ENCODE results near the gene FADS1. TPM values are rescaled to one million over a fixed set of nuclear protein-coding genes. Genes with fewer than 3 reads are reported as not detected.

The FADS1 gene
- total RNA-seq, 2 donors from 2014 or later: 50.4 to 56.5 TPM

GRCh38 chr11:61837411-61838005 lies 20.7 kb upstream of the FADS1 start:
- Mint-ChIP-seq H3K9me3 (no peaks in the 10 kb centered on the region), H3K27me3 (no peaks in the 10 kb centered on the region), H3K27ac (no peak overlapping the region), H3K4me1 (ENCODE audit: low read depth in 2 of 2) (peaks cover 27 to 30% of the 10 kb centered on the region in 2 donors), H3K4me3 (no peak overlapping the region), H3K36me3 (no peaks in the 10 kb centered on the region)
- DNase-seq (ENCODE audit: low spot score): no peak
- no peak for ATAC-seq

- Mint-ChIP-seq H3K9me3 (no peaks in the 10 kb centered on the region), H3K4me3 (no peak overlapping the region), H3K36me3 (no peaks in the 10 kb centered on the region), H3K27ac (peak overlapping the region; percentile 92 to 93), H3K27me3 (no peaks in the 10 kb centered on the region), H3K4me1 (ENCODE audit: low read depth in 2 of 2) (peaks cover 27 to 37% of the 10 kb centered on the region in 2 donors)
- ATAC-seq (no peak), DNase-seq (ENCODE audit: low spot score) (no peak)
Observed at GRCh38 chr11:61836193-61836592, 19.4 kb upstream of the FADS1 start.

GRCh38 chr11:61834278-61835048 lies 17.7 kb upstream of the FADS1 start:
- H3K36me3 Mint-ChIP-seq: no peaks in the 10 kb centered on the region

GRCh38 chr11:61833926-61834277 lies 17.1 kb upstream of the FADS1 start:
- H3K4me3 Mint-ChIP-seq: peak overlapping the region; percentile 55
- no peaks in the 10 kb centered on the region for H3K9me3 Mint-ChIP-seq
- H3K27ac Mint-ChIP-seq: peak overlapping the region; percentile 92 to 93
- DNase-seq (ENCODE audit: low spot score): no peak
- peaks cover 44 to 55% of the 10 kb centered on the region in 2 donors for H3K4me1 Mint-ChIP-seq (ENCODE audit: low read depth in 2 of 2)
- H3K27me3 Mint-ChIP-seq: no peaks in the 10 kb centered on the region
- no peaks in the 10 kb centered on the region for H3K36me3 Mint-ChIP-seq
- ATAC-seq: no peak

More at GRCh38 chr11:61834278-61835048, 17.7 kb upstream of the FADS1 start:
- peak overlapping the region; percentile 56 for H3K4me3 Mint-ChIP-seq
- DNase-seq (ENCODE audit: low spot score): peak; percentile 91
- H3K9me3 Mint-ChIP-seq: no peaks in the 10 kb centered on the region
- H3K4me1 Mint-ChIP-seq (ENCODE audit: low read depth in 2 of 2): peaks cover 41 to 51% of the 10 kb centered on the region in 2 donors
- H3K27ac Mint-ChIP-seq: peak overlapping the region; percentile 92 to 93
- no peaks in the 10 kb centered on the region for H3K27me3 Mint-ChIP-seq
- ATAC-seq: peak; percentile 99

GRCh38 chr11:61833471-61833870 lies 16.7 kb upstream of the FADS1 start:
- H3K4me1 Mint-ChIP-seq (ENCODE audit: low read depth in 2 of 2): peaks cover 44 to 55% of the 10 kb centered on the region in 2 donors
- peak overlapping the region; percentile 92 to 93 for H3K27ac Mint-ChIP-seq
- H3K27me3 Mint-ChIP-seq: no peaks in the 10 kb centered on the region
- no peaks in the 10 kb centered on the region for H3K9me3 Mint-ChIP-seq
- ATAC-seq (no peak), DNase-seq (ENCODE audit: low spot score) (no peak)
- H3K4me3 Mint-ChIP-seq: peak overlapping the region; percentile 55
- H3K36me3 Mint-ChIP-seq: no peaks in the 10 kb centered on the region

- Mint-ChIP-seq H3K9me3 (no peaks in the 10 kb centered on the region), H3K36me3 (no peaks in the 10 kb centered on the region), H3K4me3 (no peak overlapping the region), H3K27me3 (no peaks in the 10 kb centered on the region), H3K4me1 (ENCODE audit: low read depth in 2 of 2) (peaks cover 44 to 57% of the 10 kb centered on the region in 2 donors), H3K27ac (peak overlapping the region; percentile 92 to 93)
- ATAC-seq: no peak
- DNase-seq (ENCODE audit: low spot score): no peak
Observed at GRCh38 chr11:61832754-61833153, 16.0 kb upstream of the FADS1 start.

GRCh38 chr11:61832207-61832606 lies 15.4 kb upstream of the FADS1 start:
- Mint-ChIP-seq H3K4me1 (ENCODE audit: low read depth in 2 of 2) (peaks cover 45 to 59% of the 10 kb centered on the region in 2 donors), H3K36me3 (no peaks in the 10 kb centered on the region), H3K27me3 (no peaks in the 10 kb centered on the region), H3K9me3 (no peaks in the 10 kb centered on the region), H3K4me3 (no peak overlapping the region), H3K27ac (peak overlapping the region; percentile 92 to 93)
- ATAC-seq (no peak), DNase-seq (ENCODE audit: low spot score) (no peak)

GRCh38 chr11:61830237-61831105 lies 13.7 kb upstream of the FADS1 start:
- Mint-ChIP-seq H3K4me3 (peak overlapping the region; percentile 82), H3K27me3 (no peaks in the 10 kb centered on the region), H3K4me1 (ENCODE audit: low read depth in 2 of 2) (peaks cover 44 to 59% of the 10 kb centered on the region in 2 donors), H3K9me3 (no peaks in the 10 kb centered on the region), H3K27ac (peak overlapping the region; percentile 39 to 93), H3K36me3 (no peaks in the 10 kb centered on the region)
- no peak for ATAC-seq
- no peak for DNase-seq (ENCODE audit: low spot score)

GRCh38 chr11:61829806-61830205 lies 13.0 kb upstream of the FADS1 start:
- Mint-ChIP-seq H3K4me1 (ENCODE audit: low read depth in 2 of 2) (peaks cover 38 to 55% of the 10 kb centered on the region in 2 donors), H3K9me3 (no peaks in the 10 kb centered on the region), H3K27me3 (no peaks in the 10 kb centered on the region), H3K4me3 (peak overlapping the region; percentile 82), H3K36me3 (no peaks in the 10 kb centered on the region), H3K27ac (peak overlapping the region in 1 of 2 donors; percentile 87)
- no peak for DNase-seq (ENCODE audit: low spot score)
- ATAC-seq: no peak

GRCh38 chr11:61828629-61829407 lies 12.0 kb upstream of the FADS1 start:
- peak; percentile 73 for DNase-seq (ENCODE audit: low spot score)
- Mint-ChIP-seq H3K9me3 (no peaks in the 10 kb centered on the region), H3K27ac (peak overlapping the region; percentile 51 to 87), H3K4me1 (ENCODE audit: low read depth in 2 of 2) (peaks cover 28 to 48% of the 10 kb centered on the region in 2 donors), H3K27me3 (no peaks in the 10 kb centered on the region), H3K4me3 (peak overlapping the region; percentile 82), H3K36me3 (no peaks in the 10 kb centered on the region)
- ATAC-seq: peak; percentile 51

GRCh38 chr11:61828379-61828628 lies 11.5 kb upstream of the FADS1 start:
- Mint-ChIP-seq H3K9me3 (no peaks in the 10 kb centered on the region), H3K36me3 (no peaks in the 10 kb centered on the region), H3K27me3 (no peaks in the 10 kb centered on the region), H3K27ac (peak overlapping the region; percentile 51 to 87), H3K4me1 (ENCODE audit: low read depth in 2 of 2) (peaks cover 23 to 43% of the 10 kb centered on the region in 2 donors), H3K4me3 (peak overlapping the region; percentile 82)
- ATAC-seq: no peak
- DNase-seq (ENCODE audit: low spot score): no peak

GRCh38 chr11:61827571-61828378 lies 11.0 kb upstream of the FADS1 start, which contains the start of gene FADS2:
Gene FADS2 (plus strand): TSS chr11:61828300. CDS start chr11:61828391, 91 bp downstream.
- Mint-ChIP-seq H3K27ac (peak within 1 kb of the TSS; percentile 51 to 87), H3K4me1 (ENCODE audit: low read depth in 2 of 2) (peaks cover 22 to 38% of the 10 kb centered on the region in 2 donors), H3K27me3 (no peaks in the 10 kb centered on the region), H3K4me3 (peak within 1 kb of the TSS; percentile 82), H3K36me3 (no peaks in the 10 kb centered on the region), H3K9me3 (no peaks in the 10 kb centered on the region)
- ATAC-seq (peak; percentile 90 to 93), DNase-seq (ENCODE audit: low spot score) (peak; percentile 94)
